ENCODE measurements around the gene GP9. TPM values are rescaled to one million over a fixed set of nuclear protein-coding genes. Genes with fewer than 3 reads are reported as not detected.
A peak's percentile ranks its signal among the peaks of the same experiment; 100 is the strongest.

GP9 gene
- total and polyA plus RNA-seq, 8 donors: 1.1 to 2.7 (median 2.1) TPM; not detected in 1

DNA sequence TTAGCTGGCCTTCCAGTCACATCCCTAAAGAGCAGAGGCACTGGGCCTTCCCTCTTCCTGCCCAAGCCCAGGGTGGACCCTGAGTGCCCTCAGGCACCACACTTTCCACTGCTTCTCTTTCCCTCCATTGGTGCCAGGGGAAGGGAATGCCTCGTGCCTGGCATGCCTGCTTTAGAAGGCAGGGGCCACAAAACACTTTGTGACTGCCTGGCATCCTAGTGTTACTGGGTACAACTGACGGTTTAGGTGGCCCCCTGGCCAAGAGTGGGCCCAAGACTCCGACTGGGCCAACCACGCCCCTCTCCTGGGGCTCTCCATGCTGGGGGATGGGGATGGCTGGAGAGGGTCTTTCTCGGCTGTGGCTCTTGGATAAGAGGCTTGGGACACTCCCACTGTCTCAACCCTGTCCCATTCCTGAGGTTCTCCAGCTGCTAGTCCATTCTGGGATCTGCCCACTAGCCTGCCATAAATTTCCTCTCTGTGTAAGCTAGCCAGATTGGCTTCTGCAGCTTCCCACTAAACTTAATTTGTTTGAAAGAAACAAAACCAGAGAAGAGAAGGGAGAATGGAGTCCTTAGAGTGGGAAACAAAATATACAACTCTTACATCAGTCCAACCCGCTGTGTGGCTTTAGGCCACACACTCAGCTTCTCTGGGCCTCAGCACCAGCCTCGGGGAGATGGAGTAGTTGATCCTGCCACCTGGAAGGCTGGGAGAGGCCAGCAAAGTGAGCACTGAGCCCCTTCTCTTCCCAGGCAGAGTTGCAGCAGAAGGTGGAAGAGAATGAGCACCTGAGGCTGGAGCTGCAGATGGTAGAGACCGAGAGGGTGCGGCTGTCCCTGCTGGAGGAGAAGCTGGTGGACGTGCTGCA, 24.1 kb upstream of the GP9 start:
- Histone ChIP-seq H3K36me3 (no peaks in the 10 kb centered on the region), H3K4me1 (no peaks in the 10 kb centered on the region), H3K4me3 (no peak overlapping the region), H3K27ac (no peak overlapping the region), H3K9me3 (no peaks in the 10 kb centered on the region), H3K27me3 (no peaks in the 10 kb centered on the region)
- TF ChIP-seq, protein P1, sequence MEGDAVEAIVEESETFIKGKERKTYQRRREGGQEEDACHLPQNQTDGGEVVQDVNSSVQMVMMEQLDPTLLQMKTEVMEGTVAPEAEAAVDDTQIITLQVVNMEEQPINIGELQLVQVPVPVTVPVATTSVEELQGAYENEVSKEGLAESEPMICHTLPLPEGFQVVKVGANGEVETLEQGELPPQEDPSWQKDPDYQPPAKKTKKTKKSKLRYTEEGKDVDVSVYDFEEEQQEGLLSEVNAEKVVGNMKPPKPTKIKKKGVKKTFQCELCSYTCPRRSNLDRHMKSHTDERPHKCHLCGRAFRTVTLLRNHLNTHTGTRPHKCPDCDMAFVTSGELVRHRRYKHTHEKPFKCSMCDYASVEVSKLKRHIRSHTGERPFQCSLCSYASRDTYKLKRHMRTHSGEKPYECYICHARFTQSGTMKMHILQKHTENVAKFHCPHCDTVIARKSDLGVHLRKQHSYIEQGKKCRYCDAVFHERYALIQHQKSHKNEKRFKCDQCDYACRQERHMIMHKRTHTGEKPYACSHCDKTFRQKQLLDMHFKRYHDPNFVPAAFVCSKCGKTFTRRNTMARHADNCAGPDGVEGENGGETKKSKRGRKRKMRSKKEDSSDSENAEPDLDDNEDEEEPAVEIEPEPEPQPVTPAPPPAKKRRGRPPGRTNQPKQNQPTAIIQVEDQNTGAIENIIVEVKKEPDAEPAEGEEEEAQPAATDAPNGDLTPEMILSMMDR (IDR thresholded peaks at IDR 0.05): no peak
- ATAC-seq: no peak
- intact Hi-C loops (cut with DNase I): no loop called here
- no peak for DNase-seq

DNA sequence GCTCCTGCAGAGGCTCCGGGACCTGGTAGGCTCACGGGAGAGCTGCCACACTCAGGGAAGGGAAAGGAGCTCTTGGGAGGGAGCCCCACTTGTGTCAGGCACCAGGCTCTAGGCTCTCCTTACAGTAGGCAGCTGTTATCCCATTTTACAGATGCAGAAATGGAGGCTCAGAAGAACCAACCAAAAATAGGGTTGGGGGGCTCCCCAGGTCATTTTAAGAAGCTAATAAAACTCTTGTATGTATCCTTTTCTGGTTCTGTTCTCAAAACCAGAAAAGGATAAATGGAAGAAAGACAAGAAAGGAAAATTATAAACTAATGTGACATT, 23.5 kb upstream of the GP9 start:
- no peaks in the 10 kb centered on the region for H3K36me3 ChIP-seq
- no peak overlapping the region for H3K4me3 ChIP-seq
- no peaks in the 10 kb centered on the region for H3K9me3 ChIP-seq
- DNase-seq (no peak), ATAC-seq (no peak)
- H3K27me3 ChIP-seq: no peaks in the 10 kb centered on the region
- intact Hi-C loops (cut with DNase I): no loop called here
- H3K27ac ChIP-seq: no peak overlapping the region
- no peaks in the 10 kb centered on the region for H3K4me1 ChIP-seq
- TF ChIP-seq, protein P1 (IDR thresholded peaks at IDR 0.05): no peak

DNA sequence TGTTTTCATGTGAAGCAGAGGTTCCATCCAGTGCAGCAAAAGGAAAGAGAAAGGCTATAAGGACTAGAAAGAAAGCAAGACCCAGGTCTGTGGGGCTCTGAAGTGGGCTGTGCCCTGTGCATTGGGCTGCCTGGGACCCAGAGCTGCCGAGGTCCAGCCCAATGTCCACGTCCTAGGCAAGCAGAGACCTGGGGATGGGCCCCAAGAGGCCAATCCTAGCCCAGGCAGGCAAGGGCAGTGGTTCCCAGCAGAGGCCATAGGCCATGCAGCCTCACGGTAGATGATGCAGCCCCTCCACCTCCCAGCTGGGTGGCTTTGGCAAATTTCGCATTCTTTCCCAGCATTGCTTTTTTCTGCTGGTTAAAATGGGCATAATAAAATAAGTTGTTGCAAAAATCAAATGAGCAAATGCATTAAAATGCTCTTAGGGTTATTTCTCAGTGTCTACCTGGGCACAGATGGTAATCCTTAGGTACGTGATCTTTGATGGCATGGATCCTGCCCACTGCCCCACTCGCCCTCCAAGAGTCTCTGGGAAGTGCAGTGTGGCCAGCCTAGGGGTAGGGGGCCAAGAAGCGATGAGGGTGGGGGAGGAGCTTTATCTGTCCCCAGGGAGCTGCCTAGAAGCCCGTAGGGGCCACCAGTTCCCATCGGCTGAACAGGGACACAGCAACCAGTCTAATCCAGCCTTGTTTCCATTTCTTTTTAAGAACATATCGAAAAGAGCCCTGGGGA, 22.3 kb upstream of the GP9 start:
- Histone ChIP-seq H3K36me3 (no peaks in the 10 kb centered on the region), H3K27me3 (no peaks in the 10 kb centered on the region), H3K9me3 (no peaks in the 10 kb centered on the region), H3K4me1 (no peaks in the 10 kb centered on the region), H3K4me3 (no peak overlapping the region), H3K27ac (no peak overlapping the region)
- TF ChIP-seq, protein P1 (IDR thresholded peaks at IDR 0.05): no peak
- ATAC-seq (no peak), DNase-seq (no peak)
- intact Hi-C loops (cut with DNase I): no loop called here

DNA sequence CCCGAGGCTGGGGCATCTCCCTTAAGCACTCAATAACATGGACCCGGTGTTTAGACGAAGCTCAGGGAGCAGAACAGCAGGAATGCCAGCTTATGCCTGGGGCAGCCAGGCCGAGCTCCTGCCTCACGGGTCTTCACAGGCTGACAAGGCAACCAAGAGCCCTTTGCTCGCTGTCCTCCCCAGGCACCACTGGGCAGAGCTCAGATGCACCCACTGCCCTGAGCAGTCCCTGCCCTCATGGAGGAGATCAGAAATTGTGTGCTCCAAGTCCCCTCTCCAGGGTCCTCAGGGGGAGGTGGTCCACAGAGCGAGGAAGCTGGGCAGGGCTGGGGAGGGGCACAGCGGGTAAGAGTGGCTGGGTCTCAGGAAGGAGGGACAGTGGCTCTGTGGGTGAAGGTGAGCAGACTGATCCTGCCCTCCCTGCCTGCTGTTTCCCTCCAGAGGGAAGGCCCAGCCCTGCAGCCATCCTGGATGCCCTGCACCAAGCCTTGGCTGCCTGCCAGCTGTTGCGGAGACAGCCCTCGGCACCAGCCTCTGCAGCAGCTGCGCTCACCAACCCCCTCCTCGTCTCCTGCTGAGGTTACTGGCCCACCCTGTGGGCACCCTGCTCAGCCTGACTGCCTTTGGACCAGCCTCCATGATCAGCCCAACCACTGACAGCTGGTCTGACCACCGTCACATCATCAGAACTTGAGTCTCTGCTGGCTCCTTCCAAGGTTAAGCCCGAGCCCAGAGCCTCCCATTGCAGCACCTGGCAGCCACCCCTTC, 21.1 kb upstream of the GP9 start:
- peaks cover 0 to 3% of the 10 kb centered on the region in 2 donors for H3K27me3 ChIP-seq
- no peak overlapping the region for H3K27ac ChIP-seq
- no peak for DNase-seq
- peak; percentile 29 for ATAC-seq
- no peaks in the 10 kb centered on the region for H3K4me1 ChIP-seq
- no peaks in the 10 kb centered on the region for H3K9me3 ChIP-seq
- no peak overlapping the region for H3K4me3 ChIP-seq
- H3K36me3 ChIP-seq: no peaks in the 10 kb centered on the region
- intact Hi-C loops (cut with DNase I): no loop called here
- TF ChIP-seq, protein P1 (IDR thresholded peaks at IDR 0.05): no peak

DNA sequence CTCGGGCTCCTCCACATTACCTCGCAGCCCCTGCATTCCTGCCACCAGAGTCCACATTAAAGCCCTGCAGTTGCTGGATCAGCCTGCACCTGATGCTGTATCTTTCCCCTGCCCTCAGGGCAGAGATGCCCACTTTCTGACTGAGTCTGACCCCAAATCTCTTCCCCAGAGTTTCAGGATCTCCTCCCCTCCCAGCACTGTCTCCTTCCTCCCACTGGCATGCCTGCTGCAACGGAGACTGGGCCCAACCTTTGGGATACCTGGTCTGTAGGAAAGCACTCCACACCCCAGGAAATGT, 20.6 kb upstream of the GP9 start:
- Histone ChIP-seq H3K4me1 (no peaks in the 10 kb centered on the region), H3K36me3 (no peaks in the 10 kb centered on the region), H3K9me3 (no peaks in the 10 kb centered on the region), H3K27me3 (peaks cover 0 to 8% of the 10 kb centered on the region in 2 donors), H3K27ac (no peak overlapping the region), H3K4me3 (no peak overlapping the region)
- no peak for ATAC-seq
- TF ChIP-seq, protein P1 (IDR thresholded peaks at IDR 0.05): no peak
- intact Hi-C loops (cut with DNase I): no loop called here
- DNase-seq: no peak

All from left lung (tissue), 10 donors.